Activated CD8-positive, alpha-beta T cell treated with anti-CD3 and anti-CD28 coated beads, Interleukin-2, amount 10 ng/mL, durations not matched to agents 7 days and 5 days (primary cell): Measurements from ENCODE around the gene OR4E1. TPM values are rescaled to one million over a fixed set of nuclear protein-coding genes. Genes with fewer than 3 reads are reported as not detected.
"Not testable (repeated sequence)": the region's sequence is repeated elsewhere in the genome, so short reads cannot be mapped to it uniquely, and the experiment has no call there.

Experiments
- ATAC-seq: fragments of 150-1000 bp; cut with Tn5 transposase; one replicate; pipeline ENCODE4 v1.10.0; 2021; ENCODE audit warnings: moderate library complexity
- CTCF ChIA-PET: fragments of 350-600 bp; sonication (Branson Sonifier 250); formaldehyde crosslinking; loops from one replicate; lab custom pipeline; 2021; ENCODE audit warnings: antibody characterized with exemption; lab: Charles Lee
- POLR2A ChIA-PET: fragments of 350-600 bp; sonication (Branson Sonifier 250); formaldehyde crosslinking; loops from one replicate; lab custom pipeline; 2021; ENCODE audit warnings: antibody characterized with exemption; lab: Charles Lee
- DNase-seq: peaks from one replicate; pipeline ENCODE4 v3.0.0-alpha.2; 2020
- H3K27ac Mint-ChIP-seq: one replicate; pipeline ENCODE4 v1.8.0; 2021; ENCODE audit warnings: mild to moderate bottlenecking, mixed read lengths
- H3K27me3 Mint-ChIP-seq: one replicate; pipeline ENCODE4 v1.8.0; 2021; ENCODE audit warnings: low read depth, mixed read lengths
- H3K36me3 Mint-ChIP-seq: one replicate; pipeline ENCODE4 v1.8.0; 2021; ENCODE audit warnings: low read depth, mixed read lengths
- H3K4me1 Mint-ChIP-seq: one replicate; pipeline ENCODE4 v1.8.0; 2021; ENCODE audit warnings: low read depth, mixed read lengths
- H3K4me3 Mint-ChIP-seq: one replicate; pipeline ENCODE4 v1.8.0; 2021; ENCODE audit warnings: mild to moderate bottlenecking, mixed read lengths
- H3K9me3 Mint-ChIP-seq: one replicate; pipeline ENCODE4 v1.8.0; 2022; ENCODE audit warnings: mixed read lengths; ENCODE audit not compliant: insufficient read depth
- total RNA-seq, 2 experiments: library from RNA; stranded (reverse); gene quantifications; one replicate each; pipeline ENCODE4 v1.2.3, GENCODE V29; 2021

OR4E1 gene
- under 1 TPM in 1 of 2 experiments, not detected in 1; 0.05 TPM for total RNA-seq

- Mint-ChIP-seq H3K4me3 (no peak within 1 kb of the TSS), H3K9me3 (no peaks in the 10 kb centered on the region), H3K36me3 (no peaks in the 10 kb centered on the region), H3K4me1 (no peaks in the 10 kb centered on the region), H3K27ac (no peak within 1 kb of the TSS), H3K27me3 (peaks cover 18% of the 10 kb centered on the region)
- CTCF ChIA-PET = interaction anchor here (1.4 kb wide), 1 partner anchor 61 kb away, joined by 3 read pairs; no protein-coding TSS in a partner anchor
- POLR2A ChIA-PET = no interaction called here
- ATAC-seq (no peak), DNase-seq (no peak)
These were observed at the start of gene OR4E1 for GRCh38 chr14:21673718-21674117. TSS of gene OR4E1 (minus strand) at chr14:21673818. CDS start at chr14:21670935, 2,883 bp downstream.

- Mint-ChIP-seq H3K27me3 (peaks cover 34% of the 10 kb centered on the region), H3K27ac (no peak overlapping the region), H3K36me3 (no peaks in the 10 kb centered on the region), H3K4me1 (no peaks in the 10 kb centered on the region), H3K4me3 (no peak overlapping the region), H3K9me3 (no peaks in the 10 kb centered on the region)
- ChIA-PET POLR2A (no interaction called here), CTCF (interaction anchor here (1.1 to 5.6 kb wide), 3 partner anchors 11 to 27 kb away, joined by 5 to 40 read pairs (median 6); no protein-coding TSS in a partner anchor)
- ATAC-seq (no peak), DNase-seq (no peak)
These were observed 47.9 kb upstream of the OR4E1 start for GRCh38 chr14:21721504-21721903.

DNA sequence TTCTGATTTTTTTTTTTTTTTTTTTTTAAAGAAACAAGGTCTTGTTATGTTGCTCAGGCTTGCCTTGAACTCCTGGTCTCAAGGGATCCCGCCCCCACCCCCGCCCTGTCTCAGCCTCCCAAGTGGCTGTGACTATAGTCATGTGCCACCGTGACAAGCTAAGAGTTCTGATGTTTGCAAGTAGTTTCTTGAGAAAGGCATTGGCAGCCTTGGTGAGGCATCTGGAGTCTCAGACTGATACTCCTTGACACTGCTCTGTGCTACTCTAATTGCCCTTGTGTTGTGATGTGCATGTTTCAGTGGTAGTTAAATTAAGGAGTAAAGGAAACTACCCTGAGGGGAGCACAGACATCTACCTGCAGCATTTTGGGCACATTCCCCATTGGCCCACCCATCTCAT lies 46.2 kb upstream of the OR4E1 start:
- CTCF ChIA-PET = no interaction called here
- Mint-ChIP-seq H3K9me3 (no peaks in the 10 kb centered on the region), H3K27me3 (peaks cover 33% of the 10 kb centered on the region), H3K4me3 (no peak overlapping the region), H3K4me1 (no peaks in the 10 kb centered on the region), H3K36me3 (no peaks in the 10 kb centered on the region), H3K27ac (no peak overlapping the region)
- no peak for DNase-seq
- no peak for ATAC-seq
- POLR2A ChIA-PET = interaction anchor here (0.5 kb wide), 1 partner anchor 284 kb away, joined by 3 read pairs; no protein-coding TSS in a partner anchor

GRCh38 chr14:21714318-21714929 lies 40.8 kb upstream of the OR4E1 start:
- Mint-ChIP-seq H3K9me3 (no peaks in the 10 kb centered on the region), H3K4me1 (peaks cover 7% of the 10 kb centered on the region), H3K27me3 (peaks cover 19% of the 10 kb centered on the region), H3K36me3 (no peaks in the 10 kb centered on the region), H3K4me3 (peak overlapping the region; percentile 64), H3K27ac (peak overlapping the region; percentile 72)
- ChIA-PET POLR2A (interaction anchor here (1.0 to 1.5 kb wide), 2 partner anchors 9 to 842 kb away, joined by 3 to 4 read pairs; no protein-coding TSS in a partner anchor), CTCF (interaction anchor here (7.3 kb wide), 1 partner anchor 10 kb away, joined by 61 read pairs; no protein-coding TSS in a partner anchor)
- no peak for DNase-seq
- ATAC-seq = peak; percentile 34

DNA sequence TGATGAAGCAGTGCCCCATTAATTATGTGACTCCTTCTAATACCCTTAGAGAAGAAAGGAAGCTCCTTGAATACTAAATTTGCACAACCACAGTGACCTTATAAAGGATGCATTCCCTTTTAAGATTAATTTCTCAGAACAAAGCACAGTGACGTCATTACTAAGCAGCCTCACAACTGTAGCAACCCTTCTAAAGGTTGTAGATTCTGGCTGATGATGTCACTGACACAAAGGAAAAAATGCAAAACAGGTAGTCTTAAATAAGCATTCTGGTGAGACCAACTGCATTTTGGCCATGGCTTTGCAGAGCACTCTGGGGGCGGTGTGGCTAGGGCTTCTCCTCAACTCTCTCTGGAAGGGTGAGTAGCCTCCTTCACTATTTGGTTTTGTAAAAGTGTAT lies 38.4 kb upstream of the OR4E1 start:
- Mint-ChIP-seq H3K27ac (peak overlapping the region; percentile 64), H3K9me3 (no peaks in the 10 kb centered on the region), H3K27me3 (peaks cover 11% of the 10 kb centered on the region), H3K4me1 (peaks cover 7% of the 10 kb centered on the region), H3K36me3 (no peaks in the 10 kb centered on the region), H3K4me3 (peak overlapping the region; percentile 44)
- CTCF ChIA-PET = interaction anchor here (1.0 to 7.3 kb wide), 10 partner anchors 9 to 858 kb away, joined by 3 to 61 read pairs (median 6); no protein-coding TSS in a partner anchor
- POLR2A ChIA-PET = interaction anchor here (0.6 to 1.2 kb wide), 4 partner anchors 12 to 1992 kb away, joined by 3 to 7 read pairs (median 5); no protein-coding TSS in a partner anchor
- peak; percentile 26 for DNase-seq
- ATAC-seq = peak; percentile 35

- Mint-ChIP-seq H3K9me3 (no peaks in the 10 kb centered on the region), H3K36me3 (no peaks in the 10 kb centered on the region), H3K27ac (peak overlapping the region; percentile 64), H3K4me3 (no peak overlapping the region), H3K27me3 (peaks cover 10% of the 10 kb centered on the region), H3K4me1 (peaks cover 7% of the 10 kb centered on the region)
- POLR2A ChIA-PET = interaction anchor here (0.6 to 1.2 kb wide), 2 partner anchors 844 to 1992 kb away, joined by 3 to 5 read pairs; no protein-coding TSS in a partner anchor
- DNase-seq = peak; percentile 50
- CTCF ChIA-PET = interaction anchor here (0.7 to 7.3 kb wide), 16 partner anchors 9 to 859 kb away, joined by 3 to 61 read pairs (median 4); no protein-coding TSS in a partner anchor
- peak; percentile 69 for ATAC-seq
These were observed 37.8 kb upstream of the OR4E1 start for GRCh38 chr14:21711360-21711961.

DNA sequence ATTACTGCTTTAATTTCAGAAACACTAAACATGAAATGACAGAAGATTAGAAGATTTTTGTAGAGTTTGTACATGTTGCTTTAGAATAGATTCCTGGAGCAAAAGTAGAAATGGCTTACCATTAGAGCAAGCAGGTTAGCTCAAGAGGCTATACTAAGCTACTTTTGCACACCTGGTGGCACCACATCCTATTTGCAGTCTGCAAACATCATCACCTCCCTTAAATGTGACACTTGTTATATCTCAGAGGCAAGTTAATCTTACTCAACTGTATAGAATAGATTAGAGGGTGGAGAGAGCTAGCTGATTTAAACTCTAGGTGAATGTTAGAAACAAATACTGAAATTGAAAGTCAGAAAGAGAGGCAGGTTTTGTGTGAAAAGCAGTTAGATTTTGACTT lies 30.7 kb upstream of the OR4E1 start:
- DNase-seq (no peak), ATAC-seq (no peak)
- Mint-ChIP-seq H3K4me1 (peaks cover 14% of the 10 kb centered on the region), H3K36me3 (no peaks in the 10 kb centered on the region), H3K27me3 (peaks cover 26% of the 10 kb centered on the region), H3K9me3 (no peaks in the 10 kb centered on the region), H3K4me3 (no peak overlapping the region), H3K27ac (no peak overlapping the region)
- ChIA-PET CTCF (interaction anchor here (0.8 to 1.4 kb wide), 3 partner anchors 19 to 866 kb away, joined by 3 to 5 read pairs (median 3); no protein-coding TSS in a partner anchor), POLR2A (no interaction called here)

DNA sequence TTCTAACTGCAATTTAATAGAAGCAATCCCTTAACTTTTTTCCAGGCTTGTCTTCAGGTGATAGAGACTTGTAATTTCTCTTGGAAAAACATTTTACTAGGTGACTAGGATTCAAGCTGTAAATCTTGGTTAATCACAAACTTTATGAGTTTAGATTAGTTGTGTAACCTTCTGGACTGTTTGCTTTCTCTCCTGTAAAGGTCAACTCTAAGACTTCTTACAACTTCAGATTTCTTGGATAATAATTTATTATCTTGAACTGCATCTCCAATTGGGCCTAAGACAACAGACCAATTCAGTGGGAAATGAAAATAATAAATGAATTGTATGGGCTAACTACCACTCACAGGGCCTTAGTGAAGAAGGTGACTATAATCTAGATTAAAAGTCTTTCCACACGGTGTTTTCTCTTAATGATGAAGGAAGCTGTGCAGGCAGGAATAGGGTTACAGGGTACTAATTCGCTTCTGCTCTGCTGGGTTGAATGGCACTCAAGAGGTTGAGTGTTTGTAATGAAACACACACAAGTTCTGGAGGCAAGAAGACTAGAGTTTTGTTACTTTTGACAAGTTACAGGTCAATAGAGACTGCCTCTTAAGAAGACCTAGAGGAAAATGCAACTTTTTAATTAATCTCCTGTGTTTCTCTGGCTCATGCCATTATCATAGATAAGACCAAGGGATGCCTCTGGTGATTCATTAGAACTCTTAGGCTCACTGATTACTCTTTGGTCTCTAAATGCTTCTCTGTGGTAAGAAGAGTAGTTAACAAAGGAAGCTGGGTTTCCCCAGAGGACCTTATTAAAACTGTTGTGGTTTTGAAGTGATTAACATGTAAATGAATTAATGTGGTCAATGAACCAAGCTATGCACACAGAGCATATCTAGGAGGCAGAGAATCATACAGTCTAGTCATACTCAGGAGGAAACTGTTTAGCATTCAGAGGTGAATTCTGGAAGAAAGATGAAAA lies 30.0 kb upstream of the OR4E1 start:
- Mint-ChIP-seq H3K36me3 (no peaks in the 10 kb centered on the region), H3K4me1 (peaks cover 14% of the 10 kb centered on the region), H3K9me3 (no peaks in the 10 kb centered on the region), H3K27me3 (peaks cover 24% of the 10 kb centered on the region), H3K4me3 (no peak overlapping the region), H3K27ac (no peak overlapping the region)
- DNase-seq = no peak
- ChIA-PET CTCF (interaction anchor here (0.8 to 1.4 kb wide), 3 partner anchors 20 to 866 kb away, joined by 3 to 5 read pairs (median 3); no protein-coding TSS in a partner anchor), POLR2A (no interaction called here)
- ATAC-seq = peak; percentile 51

GRCh38 chr14:21702316-21702715 lies 28.7 kb upstream of the OR4E1 start:
- CTCF ChIA-PET = interaction anchor here (3.7 kb wide), 1 partner anchor 9 kb away, joined by 23 read pairs; no protein-coding TSS in a partner anchor
- POLR2A ChIA-PET = no interaction called here
- H3K36me3 Mint-ChIP-seq = no peaks in the 10 kb centered on the region
- no peak overlapping the region for H3K27ac Mint-ChIP-seq
- no peak overlapping the region for H3K4me3 Mint-ChIP-seq
- ATAC-seq (no peak), DNase-seq (no peak)
- peaks cover 20% of the 10 kb centered on the region for H3K27me3 Mint-ChIP-seq
- H3K4me1 Mint-ChIP-seq = peaks cover 14% of the 10 kb centered on the region
- H3K9me3 Mint-ChIP-seq = no peaks in the 10 kb centered on the region

GRCh38 chr14:21699551-21699950 lies 25.9 kb upstream of the OR4E1 start:
- CTCF ChIA-PET = interaction anchor here (3.7 kb wide), 1 partner anchor 12 kb away, joined by 23 read pairs; no protein-coding TSS in a partner anchor
- ATAC-seq = no peak

GRCh38 chr14:21698538-21698937 lies 24.9 kb upstream of the OR4E1 start:
- H3K27me3 Mint-ChIP-seq = peaks cover 14% of the 10 kb centered on the region

More at GRCh38 chr14:21699551-21699950, 25.9 kb upstream of the OR4E1 start:
- no peaks in the 10 kb centered on the region for H3K9me3 Mint-ChIP-seq
- peaks cover 14% of the 10 kb centered on the region for H3K27me3 Mint-ChIP-seq
- no peak overlapping the region for H3K4me3 Mint-ChIP-seq
- H3K36me3 Mint-ChIP-seq = no peaks in the 10 kb centered on the region
- POLR2A ChIA-PET = no interaction called here
- H3K27ac Mint-ChIP-seq = no peak overlapping the region
- H3K4me1 Mint-ChIP-seq = peaks cover 10% of the 10 kb centered on the region
- no peak for DNase-seq

More at GRCh38 chr14:21698538-21698937, 24.9 kb upstream of the OR4E1 start:
- POLR2A ChIA-PET, CTCF ChIA-PET, H3K4me1 Mint-ChIP-seq, ATAC-seq, H3K4me3 Mint-ChIP-seq, H3K27ac Mint-ChIP-seq, H3K36me3 Mint-ChIP-seq, H3K9me3 Mint-ChIP-seq, DNase-seq: not testable (repeated sequence)
